CD4-positive, alpha-beta T cell treated with Interleukin-15 for 1 hour (primary cell): ENCODE measurements around the gene GIPC1.
A peak's percentile ranks its signal among the peaks of the same experiment; 100 is the strongest.

Source experiments
- DNase-seq: peaks from one replicate; pipeline ENCODE4 v3.0.0-alpha.2; 2020

Gene GIPC1

GRCh38 chr19:14487370-14488125 is 8.4 kb downstream of the GIPC1 start:
- no peak for DNase-seq

- no peak for DNase-seq
These were observed 13.6 kb downstream of the GIPC1 start for GRCh38 chr19:14482172-14482941.

- DNase-seq, result no peak
These were observed 15.2 kb downstream of the GIPC1 start for GRCh38 chr19:14480700-14481079.

GRCh38 chr19:14479975-14480699 is 15.8 kb downstream of the GIPC1 start:
- peak; percentile 61 for DNase-seq

- DNase-seq, result no peak
These were observed 16.5 kb downstream of the GIPC1 start for GRCh38 chr19:14479309-14479974.

GRCh38 chr19:14478113-14478545 is 17.8 kb downstream of the GIPC1 start:
- DNase-seq, result no peak

- no peak for DNase-seq
These were observed 18.4 kb downstream of the GIPC1 start for GRCh38 chr19:14477418-14478112.

GRCh38 chr19:14476673-14477401 is 19.1 kb downstream of the GIPC1 start:
- peak; percentile 75 for DNase-seq

- no peak for DNase-seq
These were observed 19.6 kb downstream of the GIPC1 start for GRCh38 chr19:14476327-14476672.

GRCh38 chr19:14475251-14476073 is 20.5 kb downstream of the GIPC1 start, which contains the start of gene PTGER1:
Gene PTGER1, minus strand, starts transcription at chr19:14475354. Its CDS starts 1,034 bp downstream, at chr19:14474320.
- no peak for DNase-seq

GRCh38 chr19:14474827-14475226 is 21.1 kb downstream of the GIPC1 start:
- no peak for DNase-seq

- DNase-seq, result no peak
These were observed 21.8 kb downstream of the GIPC1 start for GRCh38 chr19:14473978-14474578.

- DNase-seq, result no peak
These were observed 22.6 kb downstream of the GIPC1 start for GRCh38 chr19:14473073-14473977.

GRCh38 chr19:14472202-14472938 is 23.6 kb downstream of the GIPC1 start:
- peak; percentile 76 for DNase-seq

GRCh38 chr19:14471436-14472187 is 24.3 kb downstream of the GIPC1 start:
- DNase-seq, result no peak

- no peak for DNase-seq
These were observed 25.7 kb downstream of the GIPC1 start for GRCh38 chr19:14470031-14470876.

GRCh38 chr19:14467816-14468215 is 28.1 kb downstream of the GIPC1 start:
- no peak for DNase-seq
